ENCODE measurements around the gene GLI3. TPM values are rescaled to one million over a fixed set of nuclear protein-coding genes. Genes with fewer than 3 reads are reported as not detected.

Gene GLI3
- total RNA-seq, 1 experiment from 2014 or later = 45.0 TPM

GRCh38 chr7:41981046-41982040, 255.7 kb downstream of the GLI3 start:
- no peak overlapping the region for H2AFZ ChIP-seq (ENCODE audit: low read length)
- no CpG with 5 or more reads among the region's 12 CpGs for WGBS (ENCODE audit: extremely low coverage, insufficient read length, low lambda C conversion rate)
- no peak for DNase-seq
- H2BK120ac ChIP-seq (ENCODE audit: low read depth, low read length, poor library complexity, severe bottlenecking) = no peak overlapping the region
- no peaks in the 10 kb centered on the region for H3K27me3 Mint-ChIP-seq (ENCODE audit: low read depth)
- no peak for TF ChIP-seq CTCF (conservative IDR thresholded peaks at IDR 0.05)
- no peak overlapping the region for H3K4me2 ChIP-seq (ENCODE audit: insufficient read depth, insufficient read length, low read length)
- no peak overlapping the region for H2BK20ac ChIP-seq (ENCODE audit: low read depth, low read length, poor library complexity, severe bottlenecking)
- H4K5ac ChIP-seq (ENCODE audit: insufficient read length, low read depth, low read length) = no peak overlapping the region
- peaks cover 5 to 8% (median 8%) of the 10 kb centered on the region in 3 experiments; a peak in 4 of 7 replicates for H3K36me3 Mint-ChIP-seq (ENCODE audit: insufficient read depth in 1 of 3, low read depth in 3 of 3)
- no peak overlapping the region for H2BK15ac ChIP-seq (ENCODE audit: low read depth, low read length)
- no peak overlapping the region for H3T11ph ChIP-seq (ENCODE audit: low read length)
- no peak overlapping the region for H3K18ac ChIP-seq (ENCODE audit: insufficient read length, low read depth, low read length)
- H3K27me3 ChIP-seq (ENCODE audit: insufficient read depth, low read length) = no peaks in the 10 kb centered on the region
- no peaks in the 10 kb centered on the region for H3K9me3 ChIP-seq (ENCODE audit: control insufficient read depth, low read depth, low read length)
- H3K23ac ChIP-seq (ENCODE audit: insufficient read length, low read depth, low read length) = no peak overlapping the region
- H3K79me2 ChIP-seq (ENCODE audit: insufficient read depth, low read length) = no peaks in the 10 kb centered on the region
- H3K4ac ChIP-seq (ENCODE audit: low read depth, low read length) = no peak overlapping the region
- no peaks in the 10 kb centered on the region for H4K20me1 ChIP-seq (ENCODE audit: control insufficient read depth, insufficient read depth, insufficient read length)
- no peak overlapping the region for H3K4me3 Mint-ChIP-seq
- H3K27ac ChIP-seq (ENCODE audit: insufficient read length, low read depth, low read length) = no peak overlapping the region
- H3K4me1 ChIP-seq (ENCODE audit: insufficient read depth, low read length) = no peaks in the 10 kb centered on the region
- no peaks in the 10 kb centered on the region for H3K23me2 ChIP-seq (ENCODE audit: insufficient read length, low read depth, low read length, poor library complexity, severe bottlenecking)
- peaks cover 15 to 17% of the 10 kb centered on the region in 2 experiments for H3K4me1 Mint-ChIP-seq
- no peak overlapping the region for H2BK12ac ChIP-seq (ENCODE audit: insufficient read length, low read depth, low read length)
- H2AK5ac ChIP-seq (ENCODE audit: insufficient read length, low read length) = no peak overlapping the region
- no peak overlapping the region; a peak in 2 of 7 replicates for H3K27ac Mint-ChIP-seq
- no peak overlapping the region for H2BK5ac ChIP-seq (ENCODE audit: insufficient read length, low read length)
- H3K79me1 ChIP-seq (ENCODE audit: insufficient read depth, low read depth, low read length, poor library complexity, severe bottlenecking) = no peaks in the 10 kb centered on the region
- H3K9ac ChIP-seq (ENCODE audit: extremely low read depth, insufficient read length, low read length) = no peak overlapping the region
- H3K9me3 Mint-ChIP-seq = no peaks in the 10 kb centered on the region; a peak in 1 of 5 replicates
- no peak overlapping the region for H4K91ac ChIP-seq (ENCODE audit: insufficient read length, low read depth, low read length)
- no peak overlapping the region for H4K8ac ChIP-seq (replicated peaks; ENCODE audit: insufficient read length, low read depth, low read length)
- H3K56ac ChIP-seq (ENCODE audit: insufficient read length, low read depth, low read length) = no peak overlapping the region
- H3K14ac ChIP-seq (ENCODE audit: insufficient read depth, low read length) = no peak overlapping the region; the same call in 1 of the 2 replicates
